HG03064 (cell line): ENCODE results near the gene HSPA1B.
"Not testable (repeated sequence)": the region's sequence is repeated elsewhere in the genome, so short reads cannot be mapped to it uniquely, and the experiment has no call there.

Experiments used
- ATAC-seq: cut with Tn5 transposase; IDR thresholded peaks from one replicate; pipeline ENCODE4 v1.9.1; 2021; ENCODE audit warnings: low read depth; ENCODE audit not compliant: unreplicated experiment

The HSPA1B gene

DNA sequence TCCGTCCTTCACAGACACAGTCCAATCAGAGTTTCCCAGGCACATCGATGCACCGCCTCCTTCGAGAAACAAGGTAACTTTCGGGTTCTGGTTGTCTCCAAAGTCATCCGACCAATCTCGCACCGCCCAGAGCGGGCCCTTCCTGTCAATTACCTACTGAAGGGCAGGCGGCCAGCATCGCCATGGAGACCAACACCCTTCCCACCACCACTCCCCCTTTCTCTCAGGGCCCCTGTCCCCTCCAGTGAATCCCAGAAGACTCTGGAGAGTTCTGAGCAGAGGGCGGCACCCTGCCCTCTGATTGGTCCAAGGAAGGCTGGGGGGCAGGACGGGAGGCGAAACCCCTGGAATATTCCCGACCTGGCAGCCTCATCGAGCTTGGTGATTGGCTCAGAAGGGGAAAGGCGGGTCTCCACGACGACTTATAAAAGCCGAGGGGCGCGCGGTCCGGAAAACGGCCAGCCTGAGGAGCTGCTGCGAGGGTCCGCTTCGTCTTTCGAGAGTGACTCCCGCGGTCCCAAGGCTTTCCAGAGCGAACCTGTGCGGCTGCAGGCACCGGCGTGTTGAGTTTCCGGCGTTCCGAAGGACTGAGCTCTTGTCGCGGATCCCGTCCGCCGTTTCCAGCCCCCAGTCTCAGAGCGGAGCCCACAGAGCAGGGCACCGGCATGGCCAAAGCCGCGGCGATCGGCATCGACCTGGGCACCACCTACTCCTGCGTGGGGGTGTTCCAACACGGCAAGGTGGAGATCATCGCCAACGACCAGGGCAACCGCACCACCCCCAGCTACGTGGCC is at the start of gene HSPA1B:
TSS of gene HSPA1B (plus strand) at position 453 of the 794 bp plus-strand sequence. CDS start at position 666, 213 bp downstream.
- ATAC-seq: peak; percentile 45

DNA sequence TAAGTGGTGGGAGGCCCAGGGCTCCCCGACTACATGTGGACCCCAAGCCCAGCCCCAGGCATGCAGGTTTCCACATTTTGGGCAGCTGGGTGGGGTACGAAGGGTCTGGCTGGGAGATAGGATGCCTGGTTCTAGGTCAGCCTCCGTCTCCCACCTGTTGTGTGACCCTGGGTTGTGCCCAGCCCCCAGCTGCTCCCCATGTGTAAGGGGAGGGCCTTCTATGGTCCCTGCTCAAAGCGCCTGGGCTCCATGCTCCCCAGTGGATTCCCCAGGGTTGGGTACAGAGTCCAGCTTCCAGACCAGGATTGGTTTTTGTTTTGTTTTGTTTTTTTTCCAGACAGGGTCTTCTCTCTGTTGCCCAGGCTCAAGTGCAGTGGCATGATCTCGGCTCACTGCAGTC is 49.3 kb upstream of the HSPA1B start:
- ATAC-seq: no peak

DNA sequence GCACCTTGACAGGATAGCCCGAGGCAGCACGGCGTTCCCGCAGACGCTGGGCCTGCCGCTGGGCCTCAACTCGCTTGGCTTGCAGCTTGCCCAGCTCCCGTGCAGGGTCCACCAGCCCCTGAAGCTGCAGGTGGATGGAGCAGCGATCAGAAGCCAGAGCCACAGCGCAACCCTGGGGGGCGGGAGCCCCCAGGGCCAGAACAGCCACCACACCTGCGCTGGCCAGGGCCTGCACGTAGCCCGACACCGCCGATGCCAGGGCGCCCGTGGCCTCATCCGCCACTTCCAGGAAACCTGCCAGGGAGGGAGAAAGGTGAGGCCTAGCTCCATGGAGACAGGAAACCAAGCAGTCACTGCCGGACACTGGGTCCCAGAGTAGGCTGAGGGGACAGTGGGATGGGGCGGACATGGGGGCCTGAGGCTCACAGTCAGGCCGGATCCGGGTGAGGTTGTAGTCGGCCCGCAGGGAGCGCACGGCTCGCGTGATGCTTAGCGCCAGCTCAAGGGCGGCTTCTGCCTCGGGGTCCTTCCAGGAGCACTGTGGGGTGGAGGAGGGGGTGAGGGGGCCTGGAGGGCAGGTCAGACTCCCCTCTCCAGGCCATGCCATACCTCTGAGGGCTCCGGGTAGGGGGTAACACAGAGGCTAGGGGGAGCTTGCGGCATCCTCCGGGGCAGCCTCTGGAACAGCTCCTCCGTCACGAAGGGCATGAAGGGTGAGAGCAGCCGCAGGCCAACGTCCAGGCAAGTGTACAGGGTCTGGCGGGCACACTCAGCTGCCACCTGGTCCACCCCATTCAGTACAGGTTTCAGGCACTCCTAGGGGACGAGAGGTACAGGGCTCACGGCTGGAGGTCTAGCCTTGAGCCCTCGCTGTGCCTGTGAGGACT is 48.3 kb upstream of the HSPA1B start:
- ATAC-seq: no peak

DNA sequence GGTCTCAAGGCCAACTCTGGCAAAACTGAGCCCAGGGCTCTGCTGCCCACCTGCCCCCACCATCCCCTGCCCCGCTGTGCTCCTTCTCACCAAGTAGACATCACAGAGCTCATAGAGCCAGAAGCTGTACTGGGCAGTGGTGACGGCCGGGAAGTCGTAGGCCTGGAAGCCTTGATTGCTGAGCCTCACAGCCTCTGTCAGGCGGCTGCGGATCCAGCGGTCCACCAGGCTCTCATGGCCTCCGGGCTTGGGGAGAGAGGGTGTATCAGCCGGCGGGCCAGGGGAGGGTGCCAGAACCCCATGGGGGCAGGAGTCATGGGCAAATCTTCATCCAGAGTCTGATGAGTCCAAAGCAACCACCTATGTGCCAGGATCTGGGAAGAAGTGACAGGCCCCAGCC is 47.6 kb upstream of the HSPA1B start:
- no peak for ATAC-seq

DNA sequence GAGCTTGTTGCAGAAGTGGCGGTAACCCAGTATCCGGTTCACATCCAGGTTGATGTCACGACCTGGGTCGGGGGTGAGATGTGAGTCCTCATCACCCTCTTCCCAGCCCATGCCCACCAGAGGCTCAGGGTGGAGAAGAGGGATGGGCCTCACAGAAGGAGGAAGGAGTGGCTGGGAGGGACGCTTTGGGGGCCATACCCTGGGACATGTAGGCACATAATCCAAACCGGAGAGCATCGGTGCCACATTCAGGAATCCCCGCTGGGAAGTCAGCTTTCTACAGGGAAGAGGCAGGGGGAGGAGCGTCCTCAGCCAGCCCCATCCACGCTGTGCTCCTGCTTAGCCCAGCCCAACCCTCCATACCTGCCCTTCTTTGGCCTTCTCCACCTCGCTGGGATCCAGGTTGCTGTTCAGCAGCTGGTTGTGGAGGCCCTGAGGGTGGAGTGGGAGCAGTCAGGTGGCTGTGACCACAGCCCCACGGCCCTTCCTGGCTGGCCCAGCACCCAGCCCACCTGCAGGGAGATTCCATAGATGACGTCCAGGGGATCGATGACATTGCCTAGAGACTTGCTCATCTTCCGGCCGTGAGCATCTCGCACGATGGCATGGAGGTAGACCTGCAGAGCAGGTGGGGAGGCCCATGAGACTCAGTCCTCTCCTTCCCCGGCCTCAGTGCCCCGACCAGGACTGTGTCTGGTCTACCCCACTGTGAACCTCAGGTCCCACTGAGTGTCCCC is 46.9 kb upstream of the HSPA1B start:
- ATAC-seq: no peak

DNA sequence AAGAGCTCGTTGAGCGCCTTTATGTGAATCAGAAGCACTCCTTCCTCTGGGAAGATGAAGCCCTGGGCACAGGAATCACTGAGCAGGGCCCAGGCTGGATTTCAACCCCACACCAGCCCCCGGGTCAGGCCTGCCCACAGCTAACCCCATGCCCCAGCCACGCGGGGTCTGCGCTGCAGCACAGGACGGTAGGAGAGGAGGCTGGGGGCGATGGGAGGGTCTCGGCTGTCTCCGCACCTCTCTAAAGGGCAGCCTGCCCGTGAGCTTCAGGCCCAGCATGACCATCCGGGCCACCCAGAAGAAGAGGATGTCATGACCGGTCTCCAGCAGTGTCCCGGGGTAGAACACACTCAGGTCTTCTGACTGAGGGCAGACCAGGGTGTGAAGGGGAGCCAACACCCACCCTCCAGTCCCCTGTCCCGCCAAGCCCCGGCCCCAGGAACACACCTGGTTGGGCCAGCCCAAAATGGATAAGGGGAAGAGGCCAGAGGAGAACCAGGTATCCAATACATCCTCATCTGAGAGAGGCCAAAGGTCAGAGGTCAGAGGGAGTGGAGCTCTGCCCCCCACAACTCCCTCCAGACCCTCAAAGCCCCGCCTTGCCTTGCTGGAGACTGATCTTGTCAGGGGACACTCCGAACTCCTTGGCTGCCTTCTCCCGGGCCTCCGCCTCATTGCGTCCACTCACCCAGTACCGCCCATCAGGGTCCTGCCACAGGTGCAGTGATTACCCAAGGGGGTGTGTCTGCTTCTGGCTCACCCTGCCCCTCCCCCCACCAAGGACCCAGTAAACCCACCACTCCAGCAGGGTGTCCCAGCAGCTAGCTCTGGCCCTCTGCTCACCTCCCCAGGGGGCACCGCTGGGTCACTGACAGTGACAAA is 46.1 kb upstream of the HSPA1B start:
- ATAC-seq: no peak

DNA sequence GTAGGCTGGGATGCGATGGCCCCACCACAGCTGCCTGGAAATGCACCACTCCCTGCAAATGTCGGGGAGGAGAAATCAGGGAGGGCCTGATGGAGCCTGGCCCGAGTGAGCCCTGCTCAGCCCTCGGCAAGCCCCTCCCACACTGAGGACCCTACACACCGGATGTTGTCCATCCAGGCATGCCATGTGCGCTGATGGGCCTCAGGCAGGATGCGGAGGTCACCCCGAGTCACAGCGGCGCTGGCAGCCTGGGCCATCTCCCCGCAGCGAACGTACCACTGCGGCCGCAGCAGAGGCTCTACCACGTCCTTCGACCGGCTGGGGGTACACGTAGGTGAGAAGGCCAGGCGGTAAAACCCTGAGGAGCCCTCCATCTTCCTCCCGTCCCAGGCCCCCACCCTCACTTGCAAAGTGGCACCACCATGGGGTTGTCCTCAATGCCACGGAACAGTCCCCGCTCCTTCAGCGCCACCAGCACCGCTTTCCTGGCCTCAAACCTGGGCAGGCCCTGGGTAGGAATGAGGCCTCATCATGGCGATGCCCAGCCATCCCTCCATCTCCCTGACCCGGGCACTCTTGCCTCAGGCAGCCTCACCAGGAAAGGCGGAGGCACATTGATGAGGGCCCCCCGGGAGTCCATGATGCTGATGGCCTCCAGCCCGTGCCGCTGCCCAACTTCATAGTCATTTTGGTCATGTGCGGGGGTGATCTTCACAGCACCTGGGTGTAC is 45.2 kb upstream of the HSPA1B start:
- ATAC-seq: no peak

DNA sequence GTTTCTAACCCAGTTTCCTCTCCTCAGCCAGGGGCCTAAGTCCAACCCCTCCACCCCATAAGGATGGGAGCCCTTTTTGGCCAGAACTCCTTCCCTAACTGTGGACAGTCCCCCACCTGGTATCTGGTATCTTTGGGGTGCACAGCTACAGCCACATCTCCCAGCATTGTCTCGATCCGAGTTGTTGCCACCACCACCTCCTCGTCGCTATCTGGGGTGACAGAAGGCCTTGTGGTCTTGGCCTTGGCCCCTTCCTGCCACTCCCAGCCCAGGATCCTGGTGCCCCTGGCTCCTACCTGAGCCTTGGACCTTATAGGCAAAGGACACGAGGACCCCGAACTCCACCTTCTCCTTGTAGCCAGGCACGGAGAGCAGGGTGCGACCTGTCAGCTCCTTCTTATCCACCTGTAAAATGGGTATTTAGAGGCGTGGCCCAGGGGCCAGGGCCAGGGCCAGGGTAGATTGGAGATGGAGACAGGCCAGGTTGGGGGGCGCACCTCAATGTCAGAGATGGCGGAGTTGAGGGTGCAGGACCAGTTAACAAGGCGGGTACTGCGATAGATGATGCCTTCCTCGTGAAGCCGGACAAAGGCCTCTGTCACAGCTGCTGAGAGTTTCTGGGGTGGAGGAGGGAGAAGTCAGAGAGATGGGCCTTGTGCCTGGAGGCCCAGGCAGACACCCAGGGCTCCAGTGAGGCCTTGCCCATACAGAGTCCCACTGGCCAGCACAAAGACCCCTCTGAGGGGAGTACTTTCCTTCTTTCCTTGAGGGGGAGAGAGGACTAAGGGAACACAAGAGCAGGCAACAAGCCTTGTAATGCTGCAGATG is 43.2 kb upstream of the HSPA1B start:
- no peak for ATAC-seq

DNA sequence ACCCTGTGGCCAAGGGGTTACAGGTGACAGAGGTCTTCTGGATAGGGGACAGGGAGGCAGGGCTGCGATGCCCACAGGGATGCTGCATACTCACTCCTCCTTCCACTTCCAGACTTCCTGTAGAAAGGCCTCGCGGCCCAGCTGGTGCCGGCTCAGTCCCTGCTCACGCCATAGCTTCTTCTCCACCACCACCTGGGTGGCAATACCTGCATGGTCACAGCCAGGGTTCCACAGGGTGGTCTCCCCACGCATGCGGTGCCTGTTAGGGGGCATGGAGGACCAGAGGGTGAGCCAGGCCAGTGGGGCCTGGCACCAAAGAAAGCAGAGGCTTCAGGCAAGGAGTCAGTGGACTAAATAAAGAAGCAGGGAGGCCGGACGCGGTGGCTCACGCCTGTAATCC is 42.1 kb upstream of the HSPA1B start:
- ATAC-seq: no peak

DNA sequence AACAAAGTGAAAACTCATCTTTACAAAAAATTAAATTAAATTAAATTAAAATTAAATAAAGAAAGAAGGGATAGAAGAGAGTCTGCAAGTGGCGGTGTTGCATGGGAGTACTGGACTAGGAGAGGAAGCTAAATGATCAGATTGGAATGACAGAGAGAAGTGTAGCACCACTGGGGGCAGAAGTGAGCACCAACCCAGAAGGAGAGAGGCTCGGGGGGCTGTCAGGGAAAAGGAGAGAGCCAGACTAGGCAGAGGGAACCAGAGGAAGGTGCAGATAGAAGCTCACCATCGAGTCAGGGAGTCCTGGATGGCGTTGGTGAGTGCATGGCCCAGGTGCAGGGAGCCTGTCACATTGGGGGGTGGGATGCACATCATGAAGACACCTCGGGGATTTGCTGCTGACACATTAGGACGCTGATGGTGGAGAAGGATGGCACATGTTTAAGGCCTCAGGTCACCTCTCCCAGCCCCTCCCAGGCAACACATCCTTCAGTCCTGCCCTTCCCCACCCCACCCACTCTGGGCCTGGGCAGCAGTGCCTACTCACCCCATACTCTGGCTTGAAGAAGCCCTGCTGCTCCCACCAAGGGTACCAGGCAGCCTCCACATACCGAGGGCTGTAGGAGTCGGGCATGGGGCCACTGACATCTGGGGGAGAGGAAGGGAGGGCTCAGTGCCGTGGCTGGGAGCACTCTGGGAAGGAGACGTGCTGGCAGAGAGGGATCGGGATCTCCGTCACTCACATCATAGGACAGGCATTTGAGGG is 36.0 kb upstream of the HSPA1B start:
- ATAC-seq: no peak

DNA sequence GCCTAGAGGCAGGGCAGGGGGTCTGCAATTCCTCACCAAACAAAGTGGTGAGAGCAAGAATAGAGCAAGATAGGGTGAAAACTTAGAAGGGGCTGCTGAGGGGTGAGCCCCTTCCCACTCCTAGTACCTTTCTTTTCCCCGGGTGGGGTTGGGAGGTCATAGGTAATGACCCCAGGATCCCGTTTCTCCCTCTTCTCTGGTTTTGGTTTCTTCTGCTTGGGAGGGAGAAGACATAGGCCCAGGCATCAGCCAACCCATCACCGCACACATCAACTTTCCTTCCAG is 35.5 kb upstream of the HSPA1B start:
- ATAC-seq: no peak

DNA sequence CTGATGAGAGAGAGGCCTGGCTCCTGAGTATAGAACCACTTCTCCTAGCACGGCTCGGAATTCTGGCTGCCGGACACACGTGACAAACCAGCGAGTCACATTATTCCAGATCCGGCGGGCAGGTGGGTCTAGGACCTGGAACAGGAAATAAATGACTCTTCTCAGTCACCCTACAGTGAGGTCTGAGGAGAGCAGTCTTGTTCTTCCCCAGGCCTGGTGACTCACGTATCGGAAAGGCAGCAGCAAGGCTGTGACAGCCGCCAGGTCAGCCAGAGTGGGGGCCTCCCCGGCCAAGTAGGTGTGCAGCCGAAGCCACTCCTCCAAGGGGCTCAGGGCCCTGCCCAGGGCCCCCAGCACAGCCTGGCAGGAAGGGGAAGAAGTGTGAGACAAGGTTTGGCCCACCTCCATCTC is 34.8 kb upstream of the HSPA1B start:
- ATAC-seq: no peak

DNA sequence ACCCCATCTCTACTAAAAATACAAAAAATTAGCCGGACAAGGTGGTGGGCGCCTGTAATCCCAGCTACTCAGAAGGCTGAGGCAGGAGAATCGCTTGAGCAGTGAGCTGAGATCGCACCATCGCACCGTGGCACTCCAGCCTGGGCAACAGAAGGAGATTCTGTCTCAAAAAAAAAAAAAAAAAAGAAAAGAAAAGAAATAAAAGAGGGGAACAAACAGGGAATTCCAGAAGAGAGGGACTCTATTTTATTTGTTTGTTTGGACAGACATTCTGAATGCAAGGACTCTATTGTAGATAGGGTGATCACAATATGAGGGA is 33.7 kb upstream of the HSPA1B start:
- not testable (repeated sequence) for ATAC-seq

DNA sequence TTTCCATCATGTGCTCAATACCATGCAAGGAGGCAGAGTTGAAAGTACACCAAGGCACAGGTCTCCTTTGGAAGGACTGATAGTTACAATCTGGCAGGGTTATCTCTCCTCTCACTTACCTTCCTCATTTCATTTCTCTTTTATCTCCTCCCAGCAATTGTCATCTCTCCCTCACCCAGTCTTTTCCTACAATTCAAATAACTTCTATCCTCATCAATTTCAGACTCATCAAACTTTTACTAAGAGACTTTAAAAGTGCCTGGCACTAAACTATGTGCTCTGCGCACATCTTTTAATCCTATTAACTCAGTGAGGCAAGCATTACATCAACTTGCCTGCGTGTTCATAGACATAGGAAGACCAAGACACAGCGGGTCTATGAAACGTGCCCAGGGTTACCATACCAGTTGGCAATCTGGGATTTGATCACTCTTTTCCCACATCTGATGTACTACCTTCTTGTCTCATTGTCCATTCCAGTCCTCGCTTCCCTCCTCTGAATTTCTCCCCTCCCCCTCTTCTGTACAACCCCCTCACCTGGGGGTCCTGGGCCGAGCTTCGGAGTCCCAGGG is 33.2 kb upstream of the HSPA1B start:
- ATAC-seq: no peak

DNA sequence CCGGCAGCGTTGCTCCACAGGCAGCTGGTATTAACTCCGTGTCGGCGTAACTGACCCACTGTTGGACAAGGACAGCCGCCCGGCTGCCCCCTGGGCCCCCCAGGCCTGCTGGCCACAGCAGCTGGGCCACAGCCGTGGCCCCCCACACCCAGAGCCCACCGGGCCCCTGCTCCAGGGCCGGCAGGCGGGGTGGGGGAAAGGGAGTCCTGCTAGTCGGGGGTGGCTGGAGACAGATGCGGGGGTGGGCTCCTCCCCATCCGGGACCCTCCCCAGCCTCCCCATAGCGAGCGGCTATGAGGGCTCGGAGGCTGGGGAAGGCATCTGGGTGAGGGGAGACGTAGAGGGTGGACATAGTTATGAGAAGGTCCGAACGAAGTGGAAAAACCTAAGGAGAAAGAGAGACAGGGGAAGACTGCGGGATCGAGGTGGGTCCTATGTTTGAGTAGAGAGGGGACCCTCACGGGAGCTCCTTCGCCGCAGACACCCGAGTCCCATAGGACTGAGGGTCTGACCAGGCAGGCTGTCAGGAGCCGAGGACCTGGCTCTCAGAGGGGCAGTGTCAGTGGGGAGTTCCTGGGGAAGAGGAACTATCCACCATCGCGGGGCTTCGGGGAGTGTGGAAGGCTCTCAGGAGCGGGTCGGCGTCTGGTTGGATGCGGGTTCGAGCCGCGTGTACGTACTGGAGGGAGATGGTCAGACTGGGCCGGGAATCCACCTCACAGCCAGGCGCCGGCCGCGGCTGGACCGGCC is 32.5 kb upstream of the HSPA1B start:
- ATAC-seq: peak; percentile 15

DNA sequence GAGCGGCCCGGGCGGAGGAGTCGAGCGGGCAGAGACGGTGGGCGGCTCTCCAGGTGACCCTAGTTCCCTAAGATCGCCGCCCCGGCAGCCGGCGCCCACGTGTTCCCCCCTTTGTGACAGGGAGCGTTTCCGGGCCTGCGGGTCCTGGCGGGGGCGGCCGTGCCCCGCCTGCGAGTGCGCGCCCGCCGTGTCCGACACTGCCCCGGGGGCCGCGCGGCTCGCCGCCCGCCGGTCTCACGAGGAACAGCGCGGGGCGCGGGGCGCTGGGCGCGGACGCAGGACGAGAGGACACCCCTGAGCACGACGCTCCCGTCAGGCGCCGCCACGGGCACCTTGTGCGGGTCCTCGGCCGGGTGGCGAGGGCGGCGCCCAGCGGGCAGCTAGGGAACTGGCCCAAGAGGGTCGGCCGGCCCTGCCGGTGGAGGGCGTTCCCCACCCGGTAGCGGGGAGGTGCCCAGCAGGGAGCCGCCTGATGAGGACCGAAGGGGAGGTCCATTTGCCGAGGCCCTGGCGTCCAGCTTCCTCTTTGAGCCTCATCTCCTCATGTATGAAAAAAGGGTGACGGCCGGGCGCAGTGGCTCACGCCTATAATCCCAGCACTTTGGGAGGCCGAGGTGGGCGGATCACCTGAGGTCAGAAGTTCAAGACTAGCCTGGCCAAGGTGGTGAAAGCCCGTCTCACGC is 31.8 kb upstream of the HSPA1B start, which contains the start of gene VARS1:
TSS of gene VARS1 (minus strand) at position 137 of the 683 bp plus-strand sequence. CDS start 535 bp downstream, outside the sequence.
- peak; percentile 67 for ATAC-seq
